Stomach (tissue), 9 donors: ENCODE measurements around the gene LYSMD1. TPM values are rescaled to one million over a fixed set of nuclear protein-coding genes. Genes with fewer than 3 reads are reported as not detected.

Experiments used
- DNase-seq, 2 donors: peaks; one replicate each; pipeline versions ENCODE4 v3.0.0 to v3.0.0-alpha.2; 2013 to 2019
- H3K27ac ChIP-seq, 5 donors: fragments of 200-600 bp in 4 of 5; sonication (generic) in 4 of 5; one replicate each; pipeline ENCODE4 v1.5.1; 2013 to 2019; ENCODE audit warnings: mild to moderate bottlenecking in 1 of 5, moderate library complexity in 1 of 5
- H3K27me3 ChIP-seq, 3 donors: fragments of 200-600 bp; sonication (generic); one replicate each; pipeline ENCODE4 v1.5.1; 2017 to 2019; ENCODE audit warnings: mixed run types in 1 of 3
- H3K36me3 ChIP-seq, 4 donors: fragments of 200-600 bp; sonication (generic); 1 replicate in 3 of 4; 2 replicates in 1 of 4; pipeline ENCODE4 v1.5.1; 2016 to 2019
- H3K4me1 ChIP-seq, 4 donors: fragments of 200-600 bp; sonication (generic); one replicate each; pipeline ENCODE4 v1.5.1; 2016 to 2019
- H3K4me3 ChIP-seq, 4 donors: fragments of 200-600 bp; sonication (generic) in 3 of 4; one replicate each; pipeline ENCODE4 v1.5.1; 2016 to 2019; ENCODE audit warnings: mild to moderate bottlenecking in 1 of 4
- H3K9me3 ChIP-seq, 4 donors: fragments of 200-600 bp; sonication (generic); one replicate each; pipeline ENCODE4 v1.5.1; 2016 to 2019
- CTCF ChIP-seq, 7 experiments: fragments of 450-650 bp in 4 of 7; fragments of 200-600 bp in 3 of 7; sonication (generic) in 3 of 7; IDR thresholded peaks; one replicate each; pipeline ENCODE4 v1.5.1; 2016 to 2019; ENCODE audit warnings: antibody characterized with exemption in 7 of 7, control low read depth in 2 of 7, mild to moderate bottlenecking in 1 of 7
- EP300 ChIP-seq: sonication (generic); formaldehyde crosslinking; IDR thresholded peaks from one replicate; pipeline ENCODE4 v1.6.1; 2017; ENCODE audit warnings: antibody characterized with exemption
- POLR2A ChIP-seq, 4 donors: fragments of 450-650 bp; IDR thresholded peaks; one replicate each; pipeline ENCODE4 v1.6.1; 2016; ENCODE audit warnings: antibody characterized with exemption in 4 of 4, control low read depth in 2 of 4, mild to moderate bottlenecking in 1 of 4, moderate library complexity in 1 of 4
- POLR2AphosphoS5 ChIP-seq, 3 donors: sonication (generic); formaldehyde crosslinking; IDR thresholded peaks; one replicate each; pipeline ENCODE4 v1.6.1; 2016; ENCODE audit warnings: antibody characterized with exemption in 3 of 3
- WGBS, 5 donors: extraction: QIAGEN DNeasy Blood & Tissue Kit in 3 of 5; methylation state at CpG; one replicate each; pipeline versions ENCODE4 v1.1.5 to v1.1.7; 2013 to 2018; 5-methylcytosine and 5-hydroxymethylcytosine counted together
- intact Hi-C: fragments of 100-400 bp; cut with DNase I; formaldehyde crosslinking; loops from one replicate; pipeline ENCODE4 v1.15.1; 2023; ENCODE audit warnings: low total_unique reads
- polyA plus RNA-seq, 3 donors: library from polyadenylated mRNA; stranded (reverse); fragments of 200-250 nt; gene quantifications; one replicate each; pipeline ENCODE4 v1.2.3, GENCODE V29; 2013
- total RNA-seq, 5 donors: library from RNA; depleted of rRNA; stranded (reverse); fragments of >200 nt; gene quantifications; one replicate each; pipeline versions ENCODE4 v1.1.0 to v1.2.3, GENCODE V29; 2014 to 2016
- donor health status: healthy with polysubstance abuse.
- donor health status: Bipolar disorder and iron deficiency.
- donor health status: healthy.

Gene LYSMD1
- total and polyA plus RNA-seq, 8 donors, result 1.7 to 10.3 (median 4.6) TPM

GRCh38 chr1:151134396-151134795 lies 31.3 kb downstream of the LYSMD1 start:
- Histone ChIP-seq H3K27me3 (peaks cover 0 to 27% (median 22%) of the 10 kb centered on the region in 3 donors), H3K4me1 (peaks cover 14 to 26% (median 24%) of the 10 kb centered on the region in 4 donors), H3K9me3 (no peaks in the 10 kb centered on the region), H3K36me3 (peaks cover 0 to 40% (median 15%) of the 10 kb centered on the region in 4 donors), H3K4me3 (no peak overlapping the region), H3K27ac (no peak overlapping the region)
- WGBS, 5 donors, result 58 to 83% (median 72%) methylated on average over 3 of the region's 3 CpGs
- intact Hi-C loops, result no loop called here
- no peak for TF ChIP-seq CTCF (IDR thresholded peaks at IDR 0.05)
- TF ChIP-seq POLR2A (IDR thresholded peaks at IDR 0.05), result no peak
- DNase-seq, result no peak

DNA sequence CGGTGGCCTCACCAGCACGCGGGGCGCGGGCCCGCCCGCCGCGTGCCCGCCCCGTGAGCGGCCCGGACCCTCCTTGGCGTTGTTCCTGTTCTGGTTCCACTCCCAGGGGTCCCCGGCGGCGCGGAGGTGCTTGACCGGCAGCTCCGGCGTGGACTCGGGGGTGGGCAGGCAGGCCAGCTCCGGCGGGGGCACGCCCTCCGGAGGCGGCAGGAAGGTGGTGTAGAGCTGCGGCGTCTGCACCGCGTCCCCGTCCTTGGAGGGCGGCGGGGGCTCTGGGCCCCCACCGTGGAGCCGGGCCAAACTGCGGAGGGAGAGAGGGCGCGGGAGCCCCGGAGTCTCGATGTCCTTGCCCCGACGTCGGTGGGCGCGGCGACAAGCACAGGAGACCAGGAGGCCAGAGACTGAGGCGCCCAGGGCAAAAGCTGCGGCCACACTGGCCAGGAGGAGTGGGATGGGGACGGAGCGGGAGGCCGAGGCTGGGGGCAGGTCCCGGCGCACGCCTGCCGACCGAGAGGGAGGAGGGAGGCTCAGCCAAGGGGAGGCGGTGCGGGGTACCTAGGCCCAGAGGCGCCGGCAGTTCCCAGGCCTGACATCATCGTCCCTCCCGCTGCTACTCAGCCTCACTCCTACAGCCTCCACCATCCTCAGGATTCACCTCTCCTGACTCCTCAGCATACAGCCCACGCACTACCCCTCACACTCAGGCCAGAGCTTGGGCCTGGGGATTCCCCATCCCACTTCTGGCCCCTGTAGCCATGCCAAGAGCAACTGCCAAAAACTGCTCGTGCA lies 32.5 kb downstream of the LYSMD1 start:
- 49 to 78% (median 69%) methylated on average over 9 to 65 of the region's 65 CpGs for WGBS, 5 donors
- intact Hi-C loops, result no loop called here
- peaks cover 0 to 34% (median 12%) of the 10 kb centered on the region in 4 donors for H3K36me3 ChIP-seq
- H3K4me3 ChIP-seq, result peak overlapping the region; percentile 36 to 47 (median 46)
- peaks cover 0 to 27% (median 22%) of the 10 kb centered on the region in 3 donors for H3K27me3 ChIP-seq
- no peaks in the 10 kb centered on the region for H3K9me3 ChIP-seq
- no peak for TF ChIP-seq POLR2AphosphoS5 (IDR thresholded peaks at IDR 0.05)
- TF ChIP-seq POLR2A (IDR thresholded peaks at IDR 0.05), result no peak
- TF ChIP-seq EP300, result no peak
- TF ChIP-seq CTCF (IDR thresholded peaks at IDR 0.05), result no peak
- peak in 1 of 2 donors; percentile 61 for DNase-seq
- H3K4me1 ChIP-seq, result peaks cover 14 to 26% (median 24%) of the 10 kb centered on the region in 4 donors
- no peak overlapping the region for H3K27ac ChIP-seq

DNA sequence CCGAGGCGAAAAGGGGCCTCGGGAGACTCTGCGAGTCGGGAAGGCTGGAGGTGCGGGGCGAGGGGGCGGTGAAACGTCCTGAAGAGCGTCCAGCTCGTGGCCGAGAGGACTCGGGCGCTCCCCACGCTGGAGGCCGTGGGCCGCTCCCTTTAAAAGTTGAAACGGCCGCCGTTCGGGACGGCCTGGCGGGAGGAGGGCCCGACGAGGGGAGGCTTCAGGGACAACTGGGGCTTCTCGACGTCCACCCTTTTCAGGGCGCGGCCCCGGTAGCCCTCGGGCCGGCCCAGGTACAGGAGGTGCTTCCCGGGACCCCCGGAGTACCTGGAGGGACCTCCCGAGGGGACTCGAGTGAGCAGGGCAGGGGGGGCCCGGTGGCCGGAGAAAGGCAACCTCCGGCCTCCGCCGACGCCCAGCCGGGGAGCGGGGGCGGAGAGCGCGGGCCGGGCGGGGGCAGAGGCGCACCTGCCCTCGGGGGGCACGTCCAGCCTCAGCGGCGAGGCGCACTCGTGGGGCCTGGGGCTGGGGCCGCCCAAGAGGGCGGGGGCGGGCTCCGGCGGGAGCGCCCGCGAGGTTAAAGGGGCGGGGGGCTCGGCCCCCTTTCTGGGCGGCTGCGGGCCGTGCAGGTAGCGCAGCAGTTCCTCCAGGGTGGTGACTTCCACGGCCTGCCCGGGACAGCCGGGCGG lies 33.2 kb downstream of the LYSMD1 start:
- peak overlapping the region; percentile 36 to 47 (median 46) for H3K4me3 ChIP-seq
- peaks cover 0 to 27% (median 22%) of the 10 kb centered on the region in 3 donors for H3K27me3 ChIP-seq
- no peaks in the 10 kb centered on the region for H3K9me3 ChIP-seq
- peaks cover 0 to 31% (median 11%) of the 10 kb centered on the region in 4 donors for H3K36me3 ChIP-seq
- TF ChIP-seq POLR2A (IDR thresholded peaks at IDR 0.05) (no peak), CTCF (IDR thresholded peaks at IDR 0.05) (no peak), EP300 (no peak), POLR2AphosphoS5 (IDR thresholded peaks at IDR 0.05) (no peak)
- WGBS, 5 donors, result 25 to 52% (median 39%) methylated on average over 23 to 74 of the region's 74 CpGs
- intact Hi-C loops, result no loop called here
- DNase-seq, result no peak
- peak overlapping the region in 3 of 5 donors; percentile 14 to 81 (median 64) for H3K27ac ChIP-seq
- peaks cover 14 to 26% (median 24%) of the 10 kb centered on the region in 4 donors for H3K4me1 ChIP-seq

DNA sequence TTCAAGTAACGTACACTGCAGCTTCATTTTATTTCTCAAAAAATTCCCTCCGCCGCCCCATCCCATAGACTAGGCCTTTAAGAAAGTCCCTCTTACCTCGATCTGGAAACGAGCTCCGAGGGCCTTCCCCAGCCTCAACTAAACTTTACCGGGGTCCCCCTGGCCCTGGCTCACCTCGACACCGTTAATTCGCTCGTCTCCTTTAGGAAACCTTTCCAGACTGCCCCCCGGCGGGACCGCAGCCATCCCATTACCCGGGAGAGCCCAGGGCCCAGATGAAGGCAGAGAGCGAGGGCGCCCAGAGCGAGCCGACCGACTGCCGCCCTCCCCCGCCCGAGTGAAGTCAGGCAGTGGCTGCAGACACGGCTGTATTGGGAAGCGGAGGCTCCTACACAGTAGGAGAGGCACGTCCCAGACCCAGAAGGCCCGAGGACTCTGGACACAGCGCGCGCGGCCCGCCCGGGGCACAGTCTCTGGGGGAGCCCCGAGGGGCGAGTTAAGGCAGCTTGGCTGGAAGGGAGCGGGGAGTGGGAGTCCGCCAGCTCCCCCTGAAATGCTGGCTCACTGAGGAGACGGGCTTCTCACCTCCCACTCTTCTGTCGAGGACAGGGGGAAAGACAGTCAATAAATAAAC lies 33.9 kb downstream of the LYSMD1 start:
- H3K27ac ChIP-seq, result peak overlapping the region in 4 of 5 donors; percentile 14 to 81 (median 58)
- 18 to 34% (median 21%) methylated on average over 16 to 39 of the region's 39 CpGs for WGBS, 5 donors
- peaks cover 0 to 27% (median 22%) of the 10 kb centered on the region in 3 donors for H3K27me3 ChIP-seq
- H3K36me3 ChIP-seq, result peaks cover 0 to 29% (median 10%) of the 10 kb centered on the region in 4 donors
- no peak for TF ChIP-seq POLR2AphosphoS5 (IDR thresholded peaks at IDR 0.05)
- TF ChIP-seq CTCF (IDR thresholded peaks at IDR 0.05), result no peak
- TF ChIP-seq EP300, result no peak
- TF ChIP-seq POLR2A (IDR thresholded peaks at IDR 0.05), result no peak
- DNase-seq, result peak; percentile 34 to 71
- H3K4me3 ChIP-seq, result peak overlapping the region; percentile 36 to 47 (median 46)
- no peaks in the 10 kb centered on the region for H3K9me3 ChIP-seq
- intact Hi-C loops, result no loop called here
- H3K4me1 ChIP-seq, result peaks cover 14 to 26% (median 24%) of the 10 kb centered on the region in 4 donors
